Measurements from ENCODE around the gene ZNF501. TPM values are rescaled to one million over a fixed set of nuclear protein-coding genes. Genes with fewer than 3 reads are reported as not detected.

The ZNF501 gene
- total and polyA plus RNA-seq, 2 donors (not counting 3 experiments of a cell fraction or from before 2014, with no cell fraction given) = 0.92 to 3.9 TPM

GRCh38 chr3:44782891-44783290, 53.5 kb downstream of the ZNF501 start:
- intact Hi-C loops (cut with micrococcal nuclease) = no loop called here
- no peak overlapping the region for H3K4me3 ChIP-seq (replicated peaks in 1 of 3; ENCODE audit: insufficient read depth in 1 of 3, low read depth in 1 of 3, low read length in 3 of 3)
- H4K20me1 ChIP-seq (replicated peaks; ENCODE audit: control insufficient read depth, extremely low read depth, insufficient read depth, low read length) = no peaks in the 10 kb centered on the region
- no peak overlapping the region for H2AFZ ChIP-seq (ENCODE audit: low read depth, low read length)
- H3K27ac ChIP-seq (ENCODE audit: insufficient read depth, low read depth, low read length) = no peak overlapping the region
- no peaks in the 10 kb centered on the region for H3K9me3 ChIP-seq (replicated peaks; ENCODE audit: control insufficient read depth, insufficient read depth, low read length)
- no peak for FAIRE-seq
- no peaks in the 10 kb centered on the region for H3K4me1 ChIP-seq (ENCODE audit: control insufficient read depth, extremely low read depth, insufficient read depth, low read length)
- no peaks in the 10 kb centered on the region for H3K27me3 ChIP-seq (ENCODE audit: control insufficient read depth in 2 of 2, insufficient read depth in 2 of 2, low read length in 2 of 2)
- no TSS peak for BruUV-seq (replicated peaks)
- no peaks in the 10 kb centered on the region for H3K79me2 ChIP-seq (ENCODE audit: control insufficient read depth, insufficient read depth, low read length)
- peaks cover 0 to 7% of the 10 kb centered on the region in 2 experiments for H3K36me3 ChIP-seq (ENCODE audit: control insufficient read depth in 2 of 2, extremely low read depth in 1 of 2, insufficient read depth in 2 of 2, low read length in 2 of 2)
- CTCF ChIA-PET = no interaction called here
- H3K4me2 ChIP-seq (ENCODE audit: insufficient read depth, low read length) = no peak overlapping the region
- no peak for DNase-seq (ENCODE audit: low read depth, low spot score)
- no peaks in the 10 kb centered on the region for H3K9me1 ChIP-seq (replicated peaks; ENCODE audit: control insufficient read depth, extremely low read depth, insufficient read depth, low read length)
- H3K9ac ChIP-seq (replicated peaks; ENCODE audit: extremely low read depth, insufficient read depth, low read length) = no peak overlapping the region
- POLR2A ChIA-PET = no interaction called here
- dilution Hi-C loops (cut with MboI; ENCODE audit: extremely low pct_ligation_motif_present, low sequenced_read_pairs) = no loop called here
- TF ChIP-seq GATA2 (IDR thresholded peaks at IDR 0.05; ENCODE audit: insufficient read depth, insufficient read length, low read depth, low read length) = no peak
- no peak for TF ChIP-seq EZH2 (IDR thresholded peaks at IDR 0.05; ENCODE audit: borderline replicate concordance, low read depth, low read length, severe bottlenecking)
- no peak for TF ChIP-seq JUN (IDR thresholded peaks at IDR 0.05; ENCODE audit: borderline replicate concordance, insufficient read depth, insufficient read length, low read depth)
- TF ChIP-seq POLR2A (IDR thresholded peaks at IDR 0.05; ENCODE audit: low read depth, low read length) = no peak
- TF ChIP-seq MYC (IDR thresholded peaks at IDR 0.05; ENCODE audit: low read depth, low read length) = no peak
- TF ChIP-seq FOS (IDR thresholded peaks at IDR 0.05; ENCODE audit: borderline replicate concordance, insufficient read depth, low read length) = no peak
- TF ChIP-seq CTCF (IDR thresholded peaks at IDR 0.05; ENCODE audit: extremely low read depth in 1 of 2, insufficient read depth in 1 of 2, low read depth in 1 of 2, low read length in 2 of 2) = no peak
- no peak for TF ChIP-seq POLR2AphosphoS5 (IDR thresholded peaks at IDR 0.05; ENCODE audit: insufficient read depth, low read depth, low read length)
- no peak for TF ChIP-seq MAX (IDR thresholded peaks at IDR 0.05; ENCODE audit: insufficient read depth, insufficient read length)

Other genes with a start within 250 kb of the ZNF501 start
- 0.95 and 1.9 TPM in 2 replicates for gene ZKSCAN7, start 174.4 kb upstream of the ZNF501 start, total RNA-seq
- 0.75 and 0.83 TPM in 2 replicates for gene ZKSCAN7, start 174.4 kb upstream of the ZNF501 start, polyA plus RNA-seq
- gene ZNF660, start 144.7 kb upstream of the ZNF501 start, total RNA-seq = 1.0 and 1.5 TPM in 2 replicates
- 0.38 and 0.44 TPM in 2 replicates for gene ZNF660, start 144.7 kb upstream of the ZNF501 start, polyA plus RNA-seq
- gene ZNF197, start 104.6 kb upstream of the ZNF501 start, total RNA-seq = 6.4 and 7.1 TPM in 2 replicates
- gene ZNF197, start 104.6 kb upstream of the ZNF501 start, polyA plus RNA-seq = 2.8 and 2.9 TPM in 2 replicates
- 9.1 and 11.3 TPM in 2 replicates for gene ZNF35, start 80.9 kb upstream of the ZNF501 start, total RNA-seq
- gene ZNF35, start 80.9 kb upstream of the ZNF501 start, polyA plus RNA-seq = 2.5 TPM in 2 replicates
- gene ZNF502, start 17.0 kb upstream of the ZNF501 start, total RNA-seq = 4.1 and 4.2 TPM in 2 replicates
- 0.86 and 1.0 TPM in 2 replicates for gene ZNF502, start 17.0 kb upstream of the ZNF501 start, polyA plus RNA-seq
- gene KIAA1143, start 32.0 kb downstream of the ZNF501 start, total RNA-seq = 25.2 and 28.1 TPM in 2 replicates
- gene KIAA1143, start 32.0 kb downstream of the ZNF501 start, polyA plus RNA-seq = 5.4 and 6.1 TPM in 2 replicates
- gene KIF15, start 32.2 kb downstream of the ZNF501 start, total RNA-seq = 20.9 and 21.6 TPM in 2 replicates
- 1.6 and 2.2 TPM in 2 replicates for gene KIF15, start 32.2 kb downstream of the ZNF501 start, polyA plus RNA-seq
- 10.6 and 13.6 TPM in 2 replicates for gene TMEM42, start 132.3 kb downstream of the ZNF501 start, total RNA-seq
- gene TMEM42, start 132.3 kb downstream of the ZNF501 start, polyA plus RNA-seq = 43.6 and 46.4 TPM in 2 replicates
- 0.24 and 0.39 TPM in 2 replicates for gene TGM4, start 145.0 kb downstream of the ZNF501 start, total RNA-seq
- gene TGM4, start 145.0 kb downstream of the ZNF501 start, polyA plus RNA-seq = 0.11 and 0.16 TPM in 2 replicates
- 62.4 and 62.7 TPM in 2 replicates for gene ZDHHC3, start 246.5 kb downstream of the ZNF501 start, total RNA-seq
- 97.1 and 131 TPM in 2 replicates for gene ZDHHC3, start 246.5 kb downstream of the ZNF501 start, polyA plus RNA-seq
- 44.5 and 46.2 TPM in 2 replicates for gene EXOSC7, start 246.6 kb downstream of the ZNF501 start, total RNA-seq
- gene EXOSC7, start 246.6 kb downstream of the ZNF501 start, polyA plus RNA-seq = 35.3 and 53.8 TPM in 2 replicates

Measured in endothelial cell of umbilical vein (primary cell).